RPMI8226 (cell line): ENCODE data around the gene LRRC37A2.
"Not testable (repeated sequence)": the region's sequence is repeated elsewhere in the genome, so short reads cannot be mapped to it uniquely, and the experiment has no call there.

Experiments used
- DNase-seq: peaks from one replicate; pipeline ENCODE4 v3.0.0-alpha.2; 2015

Gene LRRC37A2

DNA sequence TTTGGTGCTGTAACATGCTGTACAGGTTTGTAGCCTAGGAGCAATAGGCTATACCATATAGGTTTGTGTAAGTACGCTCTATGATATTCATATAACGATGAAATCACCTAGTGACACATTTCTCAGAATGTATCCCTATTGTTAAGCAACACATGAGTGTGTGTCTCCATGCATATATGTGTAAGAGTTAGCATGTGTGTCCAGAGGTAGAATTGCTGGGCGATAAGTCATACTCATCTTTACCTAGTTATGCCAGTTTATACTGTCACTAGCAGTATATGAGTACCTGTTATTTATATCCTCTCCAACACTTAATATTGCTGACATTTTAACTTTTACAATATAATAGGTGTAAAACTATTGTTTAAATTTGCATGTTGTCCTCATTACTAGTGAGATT is 88.5 kb downstream of the LRRC37A2 start:
- DNase-seq: not testable (repeated sequence)

GRCh38 chr17:46603125-46603524 is 90.9 kb downstream of the LRRC37A2 start:
- DNase-seq: not testable (repeated sequence)
